IMR-90 (cell line): Measurements from ENCODE around the gene CCDC63.

ENCODE experiments used
- CEBPB ChIP-seq: IDR thresholded peaks from 2 replicates; pipeline ENCODE4 v1.6.1; 2012; ENCODE audit warnings: low read depth, low read length, improper control_type of control experiment
- FOS ChIP-seq: fragments of 150-350 bp; IDR thresholded peaks from 2 replicates; pipeline ENCODE4 v1.6.1; 2016; ENCODE audit warnings: low read depth, low read length
- NFE2L2 ChIP-seq: fragments of 150-350 bp; IDR thresholded peaks from 2 replicates; pipeline ENCODE4 v1.6.1; 2016; ENCODE audit warnings: low read depth, mild to moderate bottlenecking, low read length
- POLR2A ChIP-seq: IDR thresholded peaks from 2 replicates; pipeline ENCODE4 v1.6.1; 2012; ENCODE audit warnings: mild to moderate bottlenecking, low read depth, low read length
- RAD21 ChIP-seq: IDR thresholded peaks from 2 replicates; pipeline ENCODE4 v1.6.1; 2012; ENCODE audit warnings: low read length, improper control_type of control experiment
- SMC3 ChIP-seq: fragments of 150-350 bp; IDR thresholded peaks from 2 replicates; pipeline ENCODE4 v1.6.1; 2016; ENCODE audit warnings: low read depth, mild to moderate bottlenecking, antibody characterized with exemption, low read length, moderate library complexity
- TF ChIP-seq, protein P1 (sequence below): conservative IDR thresholded peaks from 2 replicates; pipeline ENCODE4 v1.5.1; 2012; ENCODE audit warnings: mild to moderate bottlenecking, low read depth, low read length, improper control_type of control experiment

DNA sequence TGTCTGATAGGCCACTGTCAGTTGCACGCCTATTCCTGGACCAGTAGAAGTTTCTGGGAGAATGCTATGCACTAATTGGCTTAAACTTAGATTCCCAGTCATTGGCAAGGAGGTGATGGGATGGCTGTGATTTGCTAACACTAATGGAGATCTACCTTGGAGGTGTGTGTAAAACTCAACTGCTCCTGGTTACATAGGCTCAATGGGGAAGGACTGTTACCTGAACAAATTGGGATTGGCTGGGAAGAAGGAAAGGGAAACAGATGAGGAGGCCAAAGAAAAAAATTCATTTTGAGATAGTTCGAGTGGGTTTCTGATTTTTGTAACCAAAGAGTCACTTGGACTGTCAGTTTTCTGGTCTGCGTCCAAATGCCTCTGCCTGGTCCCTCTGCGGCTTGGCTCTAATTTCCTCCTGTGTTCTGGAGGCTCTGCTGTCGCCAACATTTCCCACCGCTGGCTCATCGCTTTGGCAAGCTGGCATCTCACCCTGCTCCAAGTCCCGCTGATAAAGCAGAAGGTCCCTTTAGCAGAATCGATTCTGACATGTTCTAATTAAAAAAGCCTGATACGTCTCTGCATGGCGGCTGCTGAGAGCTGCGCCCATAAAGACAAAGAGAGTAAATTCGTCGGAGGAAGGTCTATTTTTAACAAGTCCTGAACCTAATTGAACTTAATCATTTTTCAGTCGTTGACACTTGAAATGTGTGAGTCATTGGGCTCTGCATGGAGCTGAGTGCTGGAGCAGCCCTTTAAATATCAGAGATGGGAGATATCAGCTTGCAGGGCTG, 2.0 kb upstream of the CCDC63 start:
- TF ChIP-seq, protein P1, sequence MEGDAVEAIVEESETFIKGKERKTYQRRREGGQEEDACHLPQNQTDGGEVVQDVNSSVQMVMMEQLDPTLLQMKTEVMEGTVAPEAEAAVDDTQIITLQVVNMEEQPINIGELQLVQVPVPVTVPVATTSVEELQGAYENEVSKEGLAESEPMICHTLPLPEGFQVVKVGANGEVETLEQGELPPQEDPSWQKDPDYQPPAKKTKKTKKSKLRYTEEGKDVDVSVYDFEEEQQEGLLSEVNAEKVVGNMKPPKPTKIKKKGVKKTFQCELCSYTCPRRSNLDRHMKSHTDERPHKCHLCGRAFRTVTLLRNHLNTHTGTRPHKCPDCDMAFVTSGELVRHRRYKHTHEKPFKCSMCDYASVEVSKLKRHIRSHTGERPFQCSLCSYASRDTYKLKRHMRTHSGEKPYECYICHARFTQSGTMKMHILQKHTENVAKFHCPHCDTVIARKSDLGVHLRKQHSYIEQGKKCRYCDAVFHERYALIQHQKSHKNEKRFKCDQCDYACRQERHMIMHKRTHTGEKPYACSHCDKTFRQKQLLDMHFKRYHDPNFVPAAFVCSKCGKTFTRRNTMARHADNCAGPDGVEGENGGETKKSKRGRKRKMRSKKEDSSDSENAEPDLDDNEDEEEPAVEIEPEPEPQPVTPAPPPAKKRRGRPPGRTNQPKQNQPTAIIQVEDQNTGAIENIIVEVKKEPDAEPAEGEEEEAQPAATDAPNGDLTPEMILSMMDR = no peak
- TF ChIP-seq NFE2L2 (no peak), RAD21 (no peak), FOS (no peak), CEBPB (no peak), SMC3 (no peak), POLR2A (no peak)
